ENCODE data around the gene RPL12. TPM values are rescaled to one million over a fixed set of nuclear protein-coding genes. Genes with fewer than 3 reads are reported as not detected.
"Not testable (repeated sequence)": the region's sequence is repeated elsewhere in the genome, so short reads cannot be mapped to it uniquely, and the experiment has no call there.

RPL12 gene
- total RNA-seq, 2 experiments from 2014 or later, result 1,186 to 1,386 TPM

- POLR2A ChIA-PET, result no interaction called here
- Mint-ChIP-seq H3K27me3 (no peaks in the 10 kb centered on the region), H3K4me3 (no peak overlapping the region), H3K9me3 (no peaks in the 10 kb centered on the region), H3K4me1 (no peaks in the 10 kb centered on the region), H3K27ac (no peak overlapping the region), H3K36me3 (ENCODE audit: low read depth) (no peaks in the 10 kb centered on the region)
- CTCF ChIA-PET, result interaction anchor here (0.7 to 1.9 kb wide), 5 partner anchors 9 to 34 kb away, joined by 3 to 5 read pairs (median 3); no protein-coding TSS in a partner anchor
- DNase-seq, result no peak
Measured at GRCh38 chr9:127489471-127490115, 38.4 kb upstream of the RPL12 start.

GRCh38 chr9:127488946-127489345 lies 37.7 kb upstream of the RPL12 start:
- Mint-ChIP-seq H3K4me3 (no peak overlapping the region), H3K9me3 (no peaks in the 10 kb centered on the region), H3K27me3 (no peaks in the 10 kb centered on the region), H3K27ac (no peak overlapping the region), H3K36me3 (ENCODE audit: low read depth) (no peaks in the 10 kb centered on the region), H3K4me1 (no peaks in the 10 kb centered on the region)
- DNase-seq, result no peak
- ChIA-PET POLR2A (no interaction called here), CTCF (interaction anchor here (0.7 to 1.4 kb wide), 2 partner anchors 9 to 10 kb away, joined by 3 to 5 read pairs; no protein-coding TSS in a partner anchor)

- Mint-ChIP-seq H3K36me3 (ENCODE audit: low read depth) (no peaks in the 10 kb centered on the region), H3K27me3 (no peaks in the 10 kb centered on the region), H3K4me3 (no peak overlapping the region), H3K9me3 (no peaks in the 10 kb centered on the region), H3K4me1 (no peaks in the 10 kb centered on the region), H3K27ac (no peak overlapping the region)
- POLR2A ChIA-PET, result no interaction called here
- no peak for DNase-seq
- CTCF ChIA-PET, result interaction anchor here (0.5 kb wide), 1 partner anchor 98 kb away, joined by 3 read pairs; no protein-coding TSS in a partner anchor
Measured at GRCh38 chr9:127485995-127486394, 34.8 kb upstream of the RPL12 start.

DNA sequence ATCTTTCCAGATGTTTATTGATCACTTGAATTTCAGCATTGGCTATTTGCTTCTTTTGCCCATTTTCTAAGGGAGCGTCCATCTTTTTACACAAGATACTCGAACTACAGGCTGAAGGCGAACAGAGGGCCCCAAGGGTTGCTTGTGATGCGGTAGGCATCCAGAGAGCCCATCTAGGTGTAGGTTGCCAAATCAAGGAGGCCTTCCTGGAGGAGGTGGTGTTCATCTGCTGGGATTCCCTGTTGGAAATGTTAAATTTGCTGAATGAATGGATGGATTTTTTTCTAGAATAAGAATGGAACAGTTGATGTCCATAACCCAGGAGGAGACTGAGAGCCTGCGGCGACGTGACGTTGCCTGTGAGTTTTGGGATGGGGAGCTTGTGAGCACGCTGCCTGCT lies 31.5 kb upstream of the RPL12 start:
- no peak for DNase-seq
- H3K4me1 Mint-ChIP-seq, result no peaks in the 10 kb centered on the region
- H3K27ac Mint-ChIP-seq, result no peak overlapping the region
- no peaks in the 10 kb centered on the region for H3K27me3 Mint-ChIP-seq
- no peak overlapping the region for H3K4me3 Mint-ChIP-seq
- H3K36me3 Mint-ChIP-seq (ENCODE audit: low read depth), result no peaks in the 10 kb centered on the region
- ChIA-PET CTCF (no interaction called here), POLR2A (no interaction called here)
- no peaks in the 10 kb centered on the region for H3K9me3 Mint-ChIP-seq

DNA sequence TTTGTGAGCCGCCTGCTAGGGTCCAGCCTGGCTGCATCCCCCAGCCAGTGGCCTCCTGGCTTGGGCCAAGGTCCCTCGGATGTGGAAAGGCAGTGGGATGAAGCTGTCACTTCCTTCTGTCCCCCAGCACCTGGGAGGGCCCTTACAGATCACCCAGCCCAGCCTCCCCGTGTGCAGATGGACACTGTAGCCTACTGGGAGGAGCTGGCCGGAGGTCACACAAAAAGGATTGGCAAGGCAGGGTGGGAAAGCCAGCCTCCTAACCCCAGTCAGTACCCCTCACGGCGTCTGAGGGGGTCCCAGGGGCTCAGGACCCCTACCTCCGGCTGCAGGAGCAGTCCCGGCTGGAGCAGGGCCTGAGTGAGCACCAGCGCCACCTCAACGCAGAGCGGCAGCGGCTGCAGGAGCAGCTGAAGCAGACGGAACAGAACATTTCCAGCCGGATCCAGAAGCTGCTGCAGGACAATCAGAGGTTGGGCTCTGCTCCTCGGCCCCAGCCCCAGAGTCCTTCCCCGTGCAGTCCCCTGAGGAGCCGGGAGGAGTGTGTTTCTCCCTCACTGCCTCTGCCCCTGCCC lies 28.4 kb upstream of the RPL12 start:
- POLR2A ChIA-PET, result no interaction called here

DNA sequence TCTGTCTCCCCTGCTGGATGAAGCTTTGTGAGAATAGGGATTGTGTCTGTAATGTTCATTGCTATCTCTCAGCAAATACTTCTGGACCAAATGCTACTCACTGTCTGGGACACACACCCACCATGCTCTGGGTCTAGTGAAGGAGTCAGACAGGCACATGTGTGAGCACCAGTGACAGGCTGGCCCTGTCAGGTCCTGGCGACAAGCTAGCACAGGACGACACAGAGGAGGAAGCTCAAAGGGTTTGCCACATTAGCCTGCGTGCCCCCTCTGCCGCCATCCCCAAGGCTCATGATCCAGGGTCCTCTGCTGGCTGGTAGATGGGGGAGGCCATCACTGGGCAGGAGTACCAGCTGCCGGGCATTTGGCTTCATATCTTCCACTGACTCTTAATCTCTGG lies 23.4 kb upstream of the RPL12 start:
- no peak for DNase-seq
- H3K4me3 Mint-ChIP-seq, result no peak overlapping the region
- no peaks in the 10 kb centered on the region for H3K27me3 Mint-ChIP-seq
- no peaks in the 10 kb centered on the region for H3K9me3 Mint-ChIP-seq
- H3K27ac Mint-ChIP-seq, result no peak overlapping the region
- POLR2A ChIA-PET, result no interaction called here
- H3K4me1 Mint-ChIP-seq, result no peaks in the 10 kb centered on the region
- CTCF ChIA-PET, result interaction anchor here (1.0 kb wide), 1 partner anchor 19 kb away, joined by 5 read pairs; no protein-coding TSS in a partner anchor
- peaks cover 5% of the 10 kb centered on the region for H3K36me3 Mint-ChIP-seq (ENCODE audit: low read depth)

More for the DNA sequence above, 28.4 kb upstream of the RPL12 start:
- Mint-ChIP-seq H3K4me1 (no peaks in the 10 kb centered on the region), H3K27ac (no peak overlapping the region), H3K36me3 (ENCODE audit: low read depth) (no peaks in the 10 kb centered on the region), H3K4me3 (no peak overlapping the region), H3K27me3 (no peaks in the 10 kb centered on the region), H3K9me3 (no peaks in the 10 kb centered on the region)
- CTCF ChIA-PET, result interaction anchor here (1.2 to 1.3 kb wide), 2 partner anchors 9 to 11 kb away, joined by 3 to 5 read pairs; no protein-coding TSS in a partner anchor
- DNase-seq, result no peak

DNA sequence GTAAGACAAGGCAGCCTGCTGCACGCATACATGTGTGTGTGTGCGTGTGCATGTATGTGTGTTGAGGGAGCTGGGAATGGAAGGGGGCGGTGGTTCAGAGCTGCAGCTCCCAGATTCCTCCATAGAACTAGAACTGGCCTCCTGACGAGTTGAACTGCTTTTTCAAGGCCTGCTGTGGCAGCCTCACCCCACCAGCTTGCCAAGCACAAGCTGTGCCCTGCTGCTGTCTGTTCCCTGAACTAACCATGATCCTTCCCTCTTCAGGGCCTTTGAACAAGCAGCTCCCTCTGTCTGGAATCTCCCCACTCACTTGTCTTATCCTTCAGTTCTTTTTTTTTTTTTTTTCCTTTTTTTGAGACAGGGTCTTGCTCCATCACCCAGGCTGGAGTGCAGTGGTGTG lies 22.7 kb upstream of the RPL12 start:
- no peaks in the 10 kb centered on the region for H3K27me3 Mint-ChIP-seq

GRCh38 chr9:127473501-127473900 lies 22.3 kb upstream of the RPL12 start:
- Mint-ChIP-seq H3K36me3 (ENCODE audit: low read depth) (peaks cover 8% of the 10 kb centered on the region), H3K9me3 (no peaks in the 10 kb centered on the region), H3K27ac (no peak overlapping the region), H3K4me1 (no peaks in the 10 kb centered on the region), H3K4me3 (no peak overlapping the region), H3K27me3 (no peaks in the 10 kb centered on the region)
- CTCF ChIA-PET, result interaction anchor here (0.5 to 0.6 kb wide), 3 partner anchors 8 to 223 kb away, joined by 3 to 4 read pairs (median 3); no protein-coding TSS in a partner anchor
- POLR2A ChIA-PET, result no interaction called here
- DNase-seq, result no peak

More for the DNA sequence above, 22.7 kb upstream of the RPL12 start:
- H3K27ac Mint-ChIP-seq, result no peak overlapping the region
- H3K4me1 Mint-ChIP-seq, result no peaks in the 10 kb centered on the region
- peaks cover 8% of the 10 kb centered on the region for H3K36me3 Mint-ChIP-seq (ENCODE audit: low read depth)
- POLR2A ChIA-PET, result no interaction called here
- no peaks in the 10 kb centered on the region for H3K9me3 Mint-ChIP-seq
- DNase-seq, result no peak
- no peak overlapping the region for H3K4me3 Mint-ChIP-seq
- CTCF ChIA-PET, result interaction anchor here (0.5 to 1.0 kb wide), 4 partner anchors 9 to 222 kb away, joined by 3 to 5 read pairs (median 4); no protein-coding TSS in a partner anchor

- H3K27ac Mint-ChIP-seq, result no peak overlapping the region
- CTCF ChIA-PET, result interaction anchor here (0.6 kb wide), 1 partner anchor 14 kb away, joined by 3 read pairs; no protein-coding TSS in a partner anchor
- peaks cover 20% of the 10 kb centered on the region for H3K36me3 Mint-ChIP-seq (ENCODE audit: low read depth)
- H3K27me3 Mint-ChIP-seq, result no peaks in the 10 kb centered on the region
- H3K4me1 Mint-ChIP-seq, result no peaks in the 10 kb centered on the region
- POLR2A ChIA-PET, result no interaction called here
- DNase-seq, result no peak
- no peak overlapping the region for H3K4me3 Mint-ChIP-seq
- no peaks in the 10 kb centered on the region for H3K9me3 Mint-ChIP-seq
Measured at GRCh38 chr9:127470662-127471061, 19.5 kb upstream of the RPL12 start.

- CTCF ChIA-PET, result interaction anchor here (0.8 kb wide), 1 partner anchor 10 kb away, joined by 3 read pairs; no protein-coding TSS in a partner anchor
- no peak overlapping the region for H3K27ac Mint-ChIP-seq
- no peak overlapping the region for H3K4me3 Mint-ChIP-seq
- DNase-seq, result no peak
- peaks cover 22% of the 10 kb centered on the region for H3K36me3 Mint-ChIP-seq (ENCODE audit: low read depth)
- H3K9me3 Mint-ChIP-seq, result no peaks in the 10 kb centered on the region
- POLR2A ChIA-PET, result no interaction called here
- H3K27me3 Mint-ChIP-seq, result no peaks in the 10 kb centered on the region
- H3K4me1 Mint-ChIP-seq, result no peaks in the 10 kb centered on the region
Measured at GRCh38 chr9:127467621-127468020, 16.4 kb upstream of the RPL12 start.

DNA sequence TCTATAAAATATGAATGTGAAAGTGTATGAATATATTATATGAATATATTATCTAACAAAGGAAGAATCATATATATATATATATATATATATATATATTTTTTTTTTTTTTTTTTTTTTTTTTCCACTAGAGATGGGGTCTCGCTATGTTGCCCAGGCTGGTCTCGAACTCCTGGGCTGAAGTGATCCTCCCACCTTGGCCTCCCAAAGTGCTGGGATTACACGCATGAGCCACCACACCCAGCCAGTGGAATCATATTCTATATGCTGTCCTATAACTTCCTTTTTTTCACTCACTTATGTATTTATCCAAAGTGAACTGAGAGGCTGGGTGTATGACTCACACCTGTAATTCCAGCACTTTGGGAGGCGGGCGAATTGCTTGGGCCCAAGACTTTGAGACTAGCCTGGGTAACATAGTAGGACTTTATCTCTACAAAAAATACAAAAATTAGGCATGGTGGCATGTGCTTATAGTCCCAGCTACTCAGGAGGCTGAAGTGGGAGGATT lies 15.3 kb upstream of the RPL12 start:
- H3K4me1 Mint-ChIP-seq, DNase-seq, H3K9me3 Mint-ChIP-seq, H3K4me3 Mint-ChIP-seq, POLR2A ChIA-PET, H3K27me3 Mint-ChIP-seq, H3K27ac Mint-ChIP-seq: not testable (repeated sequence)
- CTCF ChIA-PET, result interaction anchor here (1.3 kb wide), 1 partner anchor 11 kb away, joined by 3 read pairs; no protein-coding TSS in a partner anchor
- peaks cover 29% of the 10 kb centered on the region for H3K36me3 Mint-ChIP-seq (ENCODE audit: low read depth)

DNA sequence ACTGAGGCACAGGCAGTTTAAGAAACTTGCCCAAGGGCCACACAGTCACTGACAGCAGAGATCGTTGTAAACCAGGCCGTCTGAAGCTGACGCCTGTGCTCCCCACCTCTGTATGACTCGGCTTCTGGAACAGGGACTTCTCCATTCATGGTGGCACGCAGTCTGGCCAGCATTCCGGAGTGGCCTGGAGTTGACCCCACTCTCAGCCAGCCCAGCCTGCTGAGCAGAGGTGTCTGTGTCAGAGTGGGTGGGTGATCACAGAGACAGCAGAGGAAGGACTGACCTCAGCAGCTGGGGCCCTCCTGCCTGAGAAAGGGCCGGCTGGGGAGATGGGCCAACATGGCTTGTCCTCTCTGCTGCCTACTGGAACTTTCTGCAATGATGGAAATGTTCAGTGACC lies 12.7 kb upstream of the RPL12 start:
- H3K4me1 Mint-ChIP-seq, result no peaks in the 10 kb centered on the region
- CTCF ChIA-PET, result no interaction called here
- POLR2A ChIA-PET, result no interaction called here
- H3K27me3 Mint-ChIP-seq, result no peaks in the 10 kb centered on the region
- H3K4me3 Mint-ChIP-seq, result no peak overlapping the region
- H3K27ac Mint-ChIP-seq, result no peak overlapping the region
- no peak for DNase-seq
- H3K36me3 Mint-ChIP-seq (ENCODE audit: low read depth), result peaks cover 23% of the 10 kb centered on the region
- no peaks in the 10 kb centered on the region for H3K9me3 Mint-ChIP-seq

DNA sequence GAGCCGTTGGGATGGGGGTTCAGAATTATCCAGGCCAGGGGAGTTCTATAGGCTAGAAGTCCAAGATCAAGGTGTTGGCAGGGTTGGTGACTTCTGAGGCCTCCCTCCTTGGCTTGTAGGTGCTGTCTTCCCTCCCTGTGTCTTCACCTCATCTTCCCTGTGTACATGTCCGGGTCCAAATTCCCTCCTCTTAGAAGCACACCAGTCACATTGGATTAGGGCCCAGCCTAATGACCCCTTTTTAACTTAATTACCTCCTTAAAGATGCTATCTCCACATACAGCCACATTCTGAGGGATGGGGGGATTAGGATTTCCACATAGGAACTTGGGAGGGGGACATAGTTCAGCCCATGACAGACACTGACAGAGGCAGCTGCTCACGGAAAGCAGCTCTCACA lies 12.2 kb upstream of the RPL12 start:
- DNase-seq, result no peak
- no peak overlapping the region for H3K27ac Mint-ChIP-seq
- no peaks in the 10 kb centered on the region for H3K9me3 Mint-ChIP-seq
- POLR2A ChIA-PET, result no interaction called here
- no peaks in the 10 kb centered on the region for H3K4me1 Mint-ChIP-seq
- no peaks in the 10 kb centered on the region for H3K27me3 Mint-ChIP-seq
- CTCF ChIA-PET, result no interaction called here
- no peak overlapping the region for H3K4me3 Mint-ChIP-seq
- H3K36me3 Mint-ChIP-seq (ENCODE audit: low read depth), result peaks cover 23% of the 10 kb centered on the region
